A673 (cell line): Measurements from ENCODE around the gene ARID3C.

Source experiments
- EZH2 ChIP-seq: fragments of 200-600 bp; sonication (generic); IDR thresholded peaks from 2 replicates; pipeline ENCODE4 v1.6.1; 2017; ENCODE audit warnings: borderline replicate concordance, low read depth, mild to moderate bottlenecking, mixed read lengths, antibody characterized with exemption, low read length; ENCODE audit not compliant: poor library complexity, severe bottlenecking
- TF ChIP-seq, protein P1 (sequence below): fragments of 300-800, 200-600 bp; sonication (generic); conservative IDR thresholded peaks from 2 replicates; pipeline ENCODE4 v1.5.1; 2017; ENCODE audit warnings: low read depth, mild to moderate bottlenecking, antibody characterized with exemption, low read length, moderate library complexity, mixed read lengths

DNA sequence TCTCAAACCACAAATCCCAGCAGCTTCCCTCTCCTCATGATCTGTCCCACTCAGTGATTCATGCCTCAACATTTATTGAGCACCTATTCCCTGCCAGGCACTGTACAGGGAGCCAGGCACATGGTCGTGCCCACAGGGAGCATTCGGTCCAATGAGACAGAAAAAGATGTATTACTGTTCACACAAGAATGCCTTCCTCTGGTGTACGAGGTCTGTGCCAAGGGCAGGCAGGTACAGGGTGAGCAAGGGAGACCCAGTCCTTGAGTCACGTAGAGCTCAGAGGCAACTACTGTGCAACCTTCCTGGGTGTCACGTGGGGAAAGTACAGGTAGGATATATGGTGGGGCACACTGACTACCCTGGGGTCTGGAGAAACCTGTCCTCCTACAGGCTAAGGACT, 43.9 kb downstream of the ARID3C start:
- TF ChIP-seq, protein P1, sequence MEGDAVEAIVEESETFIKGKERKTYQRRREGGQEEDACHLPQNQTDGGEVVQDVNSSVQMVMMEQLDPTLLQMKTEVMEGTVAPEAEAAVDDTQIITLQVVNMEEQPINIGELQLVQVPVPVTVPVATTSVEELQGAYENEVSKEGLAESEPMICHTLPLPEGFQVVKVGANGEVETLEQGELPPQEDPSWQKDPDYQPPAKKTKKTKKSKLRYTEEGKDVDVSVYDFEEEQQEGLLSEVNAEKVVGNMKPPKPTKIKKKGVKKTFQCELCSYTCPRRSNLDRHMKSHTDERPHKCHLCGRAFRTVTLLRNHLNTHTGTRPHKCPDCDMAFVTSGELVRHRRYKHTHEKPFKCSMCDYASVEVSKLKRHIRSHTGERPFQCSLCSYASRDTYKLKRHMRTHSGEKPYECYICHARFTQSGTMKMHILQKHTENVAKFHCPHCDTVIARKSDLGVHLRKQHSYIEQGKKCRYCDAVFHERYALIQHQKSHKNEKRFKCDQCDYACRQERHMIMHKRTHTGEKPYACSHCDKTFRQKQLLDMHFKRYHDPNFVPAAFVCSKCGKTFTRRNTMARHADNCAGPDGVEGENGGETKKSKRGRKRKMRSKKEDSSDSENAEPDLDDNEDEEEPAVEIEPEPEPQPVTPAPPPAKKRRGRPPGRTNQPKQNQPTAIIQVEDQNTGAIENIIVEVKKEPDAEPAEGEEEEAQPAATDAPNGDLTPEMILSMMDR: no peak
- TF ChIP-seq EZH2: no peak
